ENCODE data around the gene MAPKAPK3. TPM values are rescaled to one million over a fixed set of nuclear protein-coding genes. Genes with fewer than 3 reads are reported as not detected.
A peak's percentile ranks its signal among the peaks of the same experiment; 100 is the strongest.

The MAPKAPK3 gene
- total RNA-seq, 1 donor from 2014 or later: 35.9 TPM

GRCh38 chr3:50616003-50616769 lies 765 bp upstream of the MAPKAPK3 start:
- Mint-ChIP-seq H3K9me3 (no peaks in the 10 kb centered on the region), H3K36me3 (peaks cover 4% of the 10 kb centered on the region), H3K27ac (peak overlapping the region; percentile 82), H3K27me3 (ENCODE audit: low read depth) (peaks cover 5% of the 10 kb centered on the region), H3K4me3 (peak overlapping the region; percentile 79), H3K4me1 (peaks cover 34% of the 10 kb centered on the region)
- peak; percentile 68 to 89 for DNase-seq (ENCODE audit: low spot score in 2 of 2, unreplicated experiment in 2 of 2)
- TF ChIP-seq, protein P1, sequence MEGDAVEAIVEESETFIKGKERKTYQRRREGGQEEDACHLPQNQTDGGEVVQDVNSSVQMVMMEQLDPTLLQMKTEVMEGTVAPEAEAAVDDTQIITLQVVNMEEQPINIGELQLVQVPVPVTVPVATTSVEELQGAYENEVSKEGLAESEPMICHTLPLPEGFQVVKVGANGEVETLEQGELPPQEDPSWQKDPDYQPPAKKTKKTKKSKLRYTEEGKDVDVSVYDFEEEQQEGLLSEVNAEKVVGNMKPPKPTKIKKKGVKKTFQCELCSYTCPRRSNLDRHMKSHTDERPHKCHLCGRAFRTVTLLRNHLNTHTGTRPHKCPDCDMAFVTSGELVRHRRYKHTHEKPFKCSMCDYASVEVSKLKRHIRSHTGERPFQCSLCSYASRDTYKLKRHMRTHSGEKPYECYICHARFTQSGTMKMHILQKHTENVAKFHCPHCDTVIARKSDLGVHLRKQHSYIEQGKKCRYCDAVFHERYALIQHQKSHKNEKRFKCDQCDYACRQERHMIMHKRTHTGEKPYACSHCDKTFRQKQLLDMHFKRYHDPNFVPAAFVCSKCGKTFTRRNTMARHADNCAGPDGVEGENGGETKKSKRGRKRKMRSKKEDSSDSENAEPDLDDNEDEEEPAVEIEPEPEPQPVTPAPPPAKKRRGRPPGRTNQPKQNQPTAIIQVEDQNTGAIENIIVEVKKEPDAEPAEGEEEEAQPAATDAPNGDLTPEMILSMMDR (IDR thresholded peaks at IDR 0.05; ENCODE audit: unreplicated experiment): peak; percentile 78

- Mint-ChIP-seq H3K27me3 (ENCODE audit: low read depth) (peaks cover 5% of the 10 kb centered on the region), H3K36me3 (peaks cover 4% of the 10 kb centered on the region), H3K27ac (peak overlapping the region; percentile 82), H3K9me3 (no peaks in the 10 kb centered on the region), H3K4me1 (peaks cover 34% of the 10 kb centered on the region), H3K4me3 (peak overlapping the region; percentile 79)
- TF ChIP-seq, protein P1 (IDR thresholded peaks at IDR 0.05; ENCODE audit: unreplicated experiment): no peak
- peak; percentile 79 to 91 for DNase-seq (ENCODE audit: low spot score in 2 of 2, unreplicated experiment in 2 of 2)
These were observed 218 bp upstream of the MAPKAPK3 start for GRCh38 chr3:50616770-50617095.

GRCh38 chr3:50617911-50618481 lies 1.0 kb downstream of the MAPKAPK3 start:
- Mint-ChIP-seq H3K9me3 (no peaks in the 10 kb centered on the region), H3K4me1 (peaks cover 24% of the 10 kb centered on the region), H3K27me3 (ENCODE audit: low read depth) (peaks cover 3% of the 10 kb centered on the region), H3K4me3 (peak overlapping the region; percentile 79), H3K27ac (no peak overlapping the region), H3K36me3 (peaks cover 8% of the 10 kb centered on the region)
- DNase-seq (ENCODE audit: low spot score in 2 of 2, unreplicated experiment in 2 of 2): no peak
- TF ChIP-seq, protein P1 (IDR thresholded peaks at IDR 0.05; ENCODE audit: unreplicated experiment): no peak

GRCh38 chr3:50620420-50620819 lies 3.5 kb downstream of the MAPKAPK3 start:
- Mint-ChIP-seq H3K4me3 (no peak overlapping the region), H3K27ac (no peak overlapping the region), H3K4me1 (peaks cover 26% of the 10 kb centered on the region), H3K27me3 (ENCODE audit: low read depth) (no peaks in the 10 kb centered on the region), H3K36me3 (peaks cover 8% of the 10 kb centered on the region), H3K9me3 (no peaks in the 10 kb centered on the region)
- no peak for DNase-seq (ENCODE audit: low spot score in 2 of 2, unreplicated experiment in 2 of 2)
- TF ChIP-seq, protein P1 (IDR thresholded peaks at IDR 0.05; ENCODE audit: unreplicated experiment): no peak

- H3K27me3 Mint-ChIP-seq (ENCODE audit: low read depth): no peaks in the 10 kb centered on the region
- H3K27ac Mint-ChIP-seq: no peak overlapping the region
- H3K4me3 Mint-ChIP-seq: no peak overlapping the region
- no peaks in the 10 kb centered on the region for H3K9me3 Mint-ChIP-seq
- no peak for DNase-seq (ENCODE audit: low spot score in 2 of 2, unreplicated experiment in 2 of 2)
- peaks cover 8% of the 10 kb centered on the region for H3K36me3 Mint-ChIP-seq
- H3K4me1 Mint-ChIP-seq: peaks cover 28% of the 10 kb centered on the region
- TF ChIP-seq, protein P1 (IDR thresholded peaks at IDR 0.05; ENCODE audit: unreplicated experiment): no peak
These were observed 3.9 kb downstream of the MAPKAPK3 start for GRCh38 chr3:50620820-50621219.

All from mesothelial cell of epicardium (in vitro differentiated cells).